ENCODE data around the gene LRRTM2.
"Not testable (repeated sequence)": the region's sequence is repeated elsewhere in the genome, so short reads cannot be mapped to it uniquely, and the experiment has no call there.

The LRRTM2 gene

GRCh38 chr5:138874771-138875551 lies at the start of gene LRRTM2:
Gene LRRTM2, minus strand, starts transcription at chr5:138875335. Its CDS starts 424 bp downstream, at chr5:138874911.
- DNase-seq, result no peak

- no peak for DNase-seq
Measured at GRCh38 chr5:138922494-138922893, 47.4 kb upstream of the LRRTM2 start.

GRCh38 chr5:138921362-138921761 lies 46.2 kb upstream of the LRRTM2 start:
- not testable (repeated sequence) for DNase-seq

- DNase-seq, result no peak
Measured at GRCh38 chr5:138920181-138920580, 45.0 kb upstream of the LRRTM2 start.

GRCh38 chr5:138918686-138919085 lies 43.6 kb upstream of the LRRTM2 start:
- no peak for DNase-seq

- DNase-seq, result no peak
Measured at GRCh38 chr5:138914338-138914737, 39.2 kb upstream of the LRRTM2 start.

GRCh38 chr5:138913773-138914172 lies 38.6 kb upstream of the LRRTM2 start:
- DNase-seq, result no peak

- DNase-seq, result no peak
Measured at GRCh38 chr5:138912093-138912492, 37.0 kb upstream of the LRRTM2 start.

GRCh38 chr5:138911441-138911840 lies 36.3 kb upstream of the LRRTM2 start:
- no peak for DNase-seq

GRCh38 chr5:138910546-138911185 lies 35.5 kb upstream of the LRRTM2 start:
- DNase-seq, result no peak

- no peak for DNase-seq
Measured at GRCh38 chr5:138909734-138910133, 34.6 kb upstream of the LRRTM2 start.

GRCh38 chr5:138905541-138905940 lies 30.4 kb upstream of the LRRTM2 start:
- DNase-seq, result no peak

- DNase-seq, result no peak
Measured at GRCh38 chr5:138903130-138903775, 28.1 kb upstream of the LRRTM2 start.

GRCh38 chr5:138901716-138902115 lies 26.6 kb upstream of the LRRTM2 start:
- DNase-seq, result no peak

- no peak for DNase-seq
Measured at GRCh38 chr5:138900281-138900965, 25.3 kb upstream of the LRRTM2 start.

- no peak for DNase-seq
Measured at GRCh38 chr5:138898742-138899141, 23.6 kb upstream of the LRRTM2 start.

- no peak for DNase-seq
Measured at GRCh38 chr5:138898299-138898698, 23.2 kb upstream of the LRRTM2 start.

GRCh38 chr5:138895918-138896317 lies 20.8 kb upstream of the LRRTM2 start:
- no peak for DNase-seq

- no peak for DNase-seq
Measured at GRCh38 chr5:138890644-138891043, 15.5 kb upstream of the LRRTM2 start.

- no peak for DNase-seq
Measured at GRCh38 chr5:138889994-138890393, 14.9 kb upstream of the LRRTM2 start.

GRCh38 chr5:138884554-138884953 lies 9.4 kb upstream of the LRRTM2 start:
- DNase-seq, result no peak

- DNase-seq, result no peak
Measured at GRCh38 chr5:138884094-138884493, 9.0 kb upstream of the LRRTM2 start.

GRCh38 chr5:138883211-138883610 lies 8.1 kb upstream of the LRRTM2 start:
- DNase-seq, result no peak

Data from CD4-positive, alpha-beta T cell treated with Interleukin-10 for 1 hour (primary cell).